Measurements from ENCODE around the gene CA5B. TPM values are rescaled to one million over a fixed set of nuclear protein-coding genes. Genes with fewer than 3 reads are reported as not detected.
A peak's percentile ranks its signal among the peaks of the same experiment; 100 is the strongest.
"Not testable (repeated sequence)": the region's sequence is repeated elsewhere in the genome, so short reads cannot be mapped to it uniquely, and the experiment has no call there.

CA5B gene
- total RNA-seq, 2 donors from 2014 or later, result 14.0 to 31.7 TPM

DNA sequence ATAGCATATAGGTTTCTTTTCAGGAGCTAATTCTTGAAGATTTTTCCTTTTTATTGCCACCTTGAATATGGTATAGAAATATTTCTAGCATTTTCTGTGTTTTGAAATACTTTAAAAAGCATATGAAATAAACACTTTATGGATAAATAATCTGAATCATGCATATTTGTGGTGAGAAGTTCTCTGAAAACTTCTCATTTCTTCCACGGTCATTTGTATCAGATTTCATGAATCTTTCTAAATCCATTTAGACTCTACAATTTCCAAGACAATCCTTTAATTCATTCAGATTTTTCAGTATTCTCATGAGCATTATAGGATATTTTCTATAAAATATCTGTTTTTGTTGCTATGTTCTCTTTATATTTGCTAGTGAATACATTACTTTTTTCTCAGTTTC lies 16.2 kb upstream of the CA5B start:
- Histone ChIP-seq H3K9ac (ENCODE audit: extremely low read depth, low read length, poor library complexity, severe bottlenecking) (no peak overlapping the region), H3K27me3 (ENCODE audit: control insufficient read depth, insufficient read depth, low read length, poor library complexity, severe bottlenecking) (no peaks in the 10 kb centered on the region), H3K36me3 (ENCODE audit: control insufficient read depth, insufficient read depth, low read length) (no peaks in the 10 kb centered on the region), H3K9me3 (ENCODE audit: control insufficient read depth, low read length) (no peaks in the 10 kb centered on the region), H3K4me3 (ENCODE audit: low read length) (no peak overlapping the region), H3K4me1 (ENCODE audit: control insufficient read depth, insufficient read depth, low read length) (no peaks in the 10 kb centered on the region), H3K27ac (ENCODE audit: low read depth, low read length) (no peak overlapping the region)
- Mint-ChIP-seq H3K4me3 (no peak overlapping the region), H3K4me1 (peaks cover 13% of the 10 kb centered on the region), H3K9me3 (no peaks in the 10 kb centered on the region), H3K27me3 (ENCODE audit: insufficient read depth) (peaks cover 8% of the 10 kb centered on the region), H3K36me3 (ENCODE audit: low read depth) (no peaks in the 10 kb centered on the region), H3K27ac (no peak overlapping the region)
- TF ChIP-seq, protein P1, sequence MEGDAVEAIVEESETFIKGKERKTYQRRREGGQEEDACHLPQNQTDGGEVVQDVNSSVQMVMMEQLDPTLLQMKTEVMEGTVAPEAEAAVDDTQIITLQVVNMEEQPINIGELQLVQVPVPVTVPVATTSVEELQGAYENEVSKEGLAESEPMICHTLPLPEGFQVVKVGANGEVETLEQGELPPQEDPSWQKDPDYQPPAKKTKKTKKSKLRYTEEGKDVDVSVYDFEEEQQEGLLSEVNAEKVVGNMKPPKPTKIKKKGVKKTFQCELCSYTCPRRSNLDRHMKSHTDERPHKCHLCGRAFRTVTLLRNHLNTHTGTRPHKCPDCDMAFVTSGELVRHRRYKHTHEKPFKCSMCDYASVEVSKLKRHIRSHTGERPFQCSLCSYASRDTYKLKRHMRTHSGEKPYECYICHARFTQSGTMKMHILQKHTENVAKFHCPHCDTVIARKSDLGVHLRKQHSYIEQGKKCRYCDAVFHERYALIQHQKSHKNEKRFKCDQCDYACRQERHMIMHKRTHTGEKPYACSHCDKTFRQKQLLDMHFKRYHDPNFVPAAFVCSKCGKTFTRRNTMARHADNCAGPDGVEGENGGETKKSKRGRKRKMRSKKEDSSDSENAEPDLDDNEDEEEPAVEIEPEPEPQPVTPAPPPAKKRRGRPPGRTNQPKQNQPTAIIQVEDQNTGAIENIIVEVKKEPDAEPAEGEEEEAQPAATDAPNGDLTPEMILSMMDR (conservative IDR thresholded peaks at IDR 0.05), result no peak
- no peak for DNase-seq
- 100% methylated on average over 1 of the region's 1 CpG; no CpG with 5 or more reads in 1 of the 2 experiments for WGBS, 2 experiments (ENCODE audit: insufficient coverage in 1 of 2, insufficient read length in 1 of 2)

DNA sequence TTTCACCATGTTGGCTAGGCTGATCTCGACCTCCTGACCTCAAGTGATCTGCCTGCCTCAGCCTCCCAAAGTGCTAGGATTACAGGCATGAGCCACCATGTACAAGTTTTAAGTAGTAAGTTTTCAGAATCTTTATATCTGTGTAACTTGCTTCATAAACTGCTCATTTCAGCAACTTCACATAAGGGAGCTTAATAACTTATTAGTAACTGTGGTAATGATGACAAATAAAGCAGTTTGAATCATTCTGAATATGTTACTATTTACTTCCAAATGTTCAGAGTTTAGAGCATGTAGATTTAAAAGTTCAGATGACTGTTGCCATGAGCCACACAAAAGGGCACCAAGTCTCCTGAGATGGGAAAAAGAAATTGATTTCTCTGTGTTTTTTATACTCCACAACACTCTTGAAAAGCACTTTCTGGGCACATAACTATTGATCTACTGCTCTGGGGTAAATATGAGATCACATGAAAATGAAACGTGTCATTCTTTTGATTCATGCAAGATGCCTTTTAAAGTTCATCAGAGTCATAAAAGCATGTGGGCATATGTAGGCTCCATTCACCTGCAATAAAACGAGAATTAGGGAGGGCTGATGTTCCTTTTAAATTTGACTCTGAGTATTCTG lies 14.1 kb upstream of the CA5B start:
- H3K27me3 ChIP-seq (ENCODE audit: control insufficient read depth, insufficient read depth, low read length, poor library complexity, severe bottlenecking), result no peaks in the 10 kb centered on the region
- no peaks in the 10 kb centered on the region for H3K36me3 ChIP-seq (ENCODE audit: control insufficient read depth, insufficient read depth, low read length)
- H3K27ac Mint-ChIP-seq, result no peak overlapping the region
- H3K27ac ChIP-seq (ENCODE audit: low read depth, low read length), result no peak overlapping the region
- no peak for DNase-seq
- H3K4me1 Mint-ChIP-seq, result peaks cover 4% of the 10 kb centered on the region
- no peak overlapping the region for H3K4me3 ChIP-seq (ENCODE audit: low read length)
- H3K27me3 Mint-ChIP-seq (ENCODE audit: insufficient read depth), result no peaks in the 10 kb centered on the region
- H3K9ac ChIP-seq (ENCODE audit: extremely low read depth, low read length, poor library complexity, severe bottlenecking), result no peak overlapping the region
- no peak overlapping the region for H3K4me3 Mint-ChIP-seq
- peaks cover 8% of the 10 kb centered on the region for H3K36me3 Mint-ChIP-seq (ENCODE audit: low read depth)
- H3K9me3 Mint-ChIP-seq, result peaks cover 5% of the 10 kb centered on the region
- H3K4me1 ChIP-seq (ENCODE audit: control insufficient read depth, insufficient read depth, low read length), result no peaks in the 10 kb centered on the region
- TF ChIP-seq, protein P1 (conservative IDR thresholded peaks at IDR 0.05), result no peak
- no peaks in the 10 kb centered on the region for H3K9me3 ChIP-seq (ENCODE audit: control insufficient read depth, low read length)
- 80 to 100% methylated on average over 1 to 3 of the region's 3 CpGs for WGBS, 2 experiments (ENCODE audit: insufficient coverage in 1 of 2, insufficient read length in 1 of 2)

DNA sequence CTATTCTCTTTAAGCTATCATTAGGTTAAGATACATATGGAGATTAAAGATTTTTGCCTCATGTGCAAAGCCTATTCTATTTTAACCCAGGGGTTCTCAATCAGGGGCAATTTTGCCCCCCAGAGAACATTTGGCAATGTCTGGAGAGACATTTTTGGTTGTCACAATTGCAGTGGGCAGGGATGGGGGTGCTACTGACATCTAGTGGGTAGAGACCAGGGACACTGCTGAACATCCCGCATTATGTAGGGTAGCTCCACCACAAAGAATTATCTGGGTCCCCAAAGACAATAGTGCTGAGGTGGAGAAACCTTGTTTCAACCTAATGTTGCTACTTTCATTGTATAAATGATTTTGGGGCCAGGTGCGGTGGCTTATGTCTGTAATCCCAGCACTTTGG lies 13.2 kb upstream of the CA5B start:
- H3K9ac ChIP-seq (ENCODE audit: extremely low read depth, low read length, poor library complexity, severe bottlenecking), result no peak overlapping the region
- H3K36me3 ChIP-seq (ENCODE audit: control insufficient read depth, insufficient read depth, low read length), result no peaks in the 10 kb centered on the region
- H3K4me1 ChIP-seq (ENCODE audit: control insufficient read depth, insufficient read depth, low read length), result no peaks in the 10 kb centered on the region
- WGBS, 2 experiments (ENCODE audit: insufficient coverage in 1 of 2, insufficient read length in 1 of 2), result 93 to 100% methylated on average over 1 to 2 of the region's 2 CpGs
- H3K9me3 Mint-ChIP-seq, result peaks cover 8% of the 10 kb centered on the region
- no peaks in the 10 kb centered on the region for H3K27me3 ChIP-seq (ENCODE audit: control insufficient read depth, insufficient read depth, low read length, poor library complexity, severe bottlenecking)
- H3K27ac ChIP-seq (ENCODE audit: low read depth, low read length), result no peak overlapping the region
- H3K27me3 Mint-ChIP-seq (ENCODE audit: insufficient read depth), result no peaks in the 10 kb centered on the region
- H3K4me3 Mint-ChIP-seq, result no peak overlapping the region
- no peaks in the 10 kb centered on the region for H3K4me1 Mint-ChIP-seq
- TF ChIP-seq, protein P1 (conservative IDR thresholded peaks at IDR 0.05), result peak; percentile 60
- no peaks in the 10 kb centered on the region for H3K9me3 ChIP-seq (ENCODE audit: control insufficient read depth, low read length)
- no peak overlapping the region for H3K4me3 ChIP-seq (ENCODE audit: low read length)
- H3K27ac Mint-ChIP-seq, result no peak overlapping the region
- peaks cover 11% of the 10 kb centered on the region for H3K36me3 Mint-ChIP-seq (ENCODE audit: low read depth)
- DNase-seq, result no peak

DNA sequence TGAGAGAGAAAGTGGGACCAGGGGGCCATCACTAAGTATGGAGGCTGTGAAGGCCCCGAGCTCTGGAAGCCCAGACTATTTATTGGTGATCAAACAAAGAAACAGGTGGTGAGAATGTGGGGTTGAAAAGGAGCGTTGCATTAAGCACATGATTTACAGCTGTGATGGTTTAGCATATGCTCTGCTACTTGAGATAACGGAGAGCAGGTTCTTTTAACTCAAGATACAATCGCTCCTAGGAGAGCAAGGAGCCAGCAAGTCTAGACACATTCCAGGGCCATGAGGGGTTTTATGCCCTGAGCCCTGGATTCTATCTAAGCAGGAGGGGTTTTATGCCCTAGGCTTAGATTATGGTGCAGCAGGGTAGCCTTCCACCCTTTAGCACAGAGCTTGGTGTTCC lies 6.7 kb upstream of the CA5B start:
- not testable (repeated sequence) for H3K36me3 ChIP-seq (ENCODE audit: control insufficient read depth, insufficient read depth, low read length); H3K27me3 Mint-ChIP-seq (ENCODE audit: insufficient read depth); H3K27ac Mint-ChIP-seq; H3K4me1 ChIP-seq (ENCODE audit: control insufficient read depth, insufficient read depth, low read length); H3K4me3 ChIP-seq (ENCODE audit: low read length); H3K9ac ChIP-seq (ENCODE audit: extremely low read depth, low read length, poor library complexity, severe bottlenecking); DNase-seq; H3K4me1 Mint-ChIP-seq; H3K27ac ChIP-seq (ENCODE audit: low read depth, low read length); H3K9me3 ChIP-seq (ENCODE audit: control insufficient read depth, low read length); H3K4me3 Mint-ChIP-seq; H3K27me3 ChIP-seq (ENCODE audit: control insufficient read depth, insufficient read depth, low read length, poor library complexity, severe bottlenecking)
- peaks cover 29% of the 10 kb centered on the region for H3K9me3 Mint-ChIP-seq
- peaks cover 24% of the 10 kb centered on the region for H3K36me3 Mint-ChIP-seq (ENCODE audit: low read depth)
- 94 to 100% methylated on average over 1 to 4 of the region's 4 CpGs for WGBS, 2 experiments (ENCODE audit: insufficient coverage in 1 of 2, insufficient read length in 1 of 2)
